Activated B cell treated with CpG ODN at 0.5 μM for 24 hours (primary cell): ENCODE data around the gene GPR162. TPM values are rescaled to one million over a fixed set of nuclear protein-coding genes. Genes with fewer than 3 reads are reported as not detected.

Experiments
- ATAC-seq: fragments of 200-7000 bp; cut with Tn5 transposase; one replicate; pipeline ENCODE4 v1.10.0; 2021; ENCODE audit warnings: low read depth, mild to moderate bottlenecking, moderate library complexity
- CTCF ChIA-PET: fragments of 350-600 bp; sonication (Branson Sonifier 250); formaldehyde crosslinking; loops from one replicate; lab custom pipeline; 2021; ENCODE audit warnings: antibody characterized with exemption; lab: Charles Lee
- POLR2A ChIA-PET: fragments of 350-600 bp; sonication (Branson Sonifier 250); formaldehyde crosslinking; loops from one replicate; lab custom pipeline; 2021; ENCODE audit warnings: antibody characterized with exemption; lab: Charles Lee
- DNase-seq: peaks from one replicate; pipeline ENCODE4 v3.0.0; 2022
- H3K27ac Mint-ChIP-seq: one replicate; pipeline ENCODE4 v1.8.0; 2020; ENCODE audit warnings: mixed read lengths
- H3K27me3 Mint-ChIP-seq: one replicate; pipeline ENCODE4 v1.8.0; 2021; ENCODE audit warnings: mixed read lengths
- H3K36me3 Mint-ChIP-seq: one replicate; pipeline ENCODE4 v1.8.0; 2021; ENCODE audit warnings: low read depth, mixed read lengths
- H3K4me1 Mint-ChIP-seq: one replicate; pipeline ENCODE4 v1.8.0; 2021; ENCODE audit warnings: mixed read lengths
- H3K4me3 Mint-ChIP-seq: one replicate; pipeline ENCODE4 v1.8.0; 2020; ENCODE audit warnings: mild to moderate bottlenecking, mixed read lengths
- H3K9me3 Mint-ChIP-seq: one replicate; pipeline ENCODE4 v1.8.0; 2020; ENCODE audit warnings: mixed read lengths
- intact Hi-C: fragments of 100-400 bp; cut with micrococcal nuclease; formaldehyde crosslinking; loops from one replicate; pipeline ENCODE4 v1.15.1; 2024
- total RNA-seq: library from RNA; stranded (reverse); gene quantifications from 2 replicates; pipeline ENCODE4 v1.2.3, GENCODE V29; 2022
- TF ChIP-seq, protein P1 (sequence below): fragments of 200-600 bp; IDR thresholded peaks from one replicate; pipeline ENCODE4 v1.8.0; 2022; ENCODE audit warnings: antibody characterized with exemption, mild to moderate bottlenecking

Gene GPR162, protein sequence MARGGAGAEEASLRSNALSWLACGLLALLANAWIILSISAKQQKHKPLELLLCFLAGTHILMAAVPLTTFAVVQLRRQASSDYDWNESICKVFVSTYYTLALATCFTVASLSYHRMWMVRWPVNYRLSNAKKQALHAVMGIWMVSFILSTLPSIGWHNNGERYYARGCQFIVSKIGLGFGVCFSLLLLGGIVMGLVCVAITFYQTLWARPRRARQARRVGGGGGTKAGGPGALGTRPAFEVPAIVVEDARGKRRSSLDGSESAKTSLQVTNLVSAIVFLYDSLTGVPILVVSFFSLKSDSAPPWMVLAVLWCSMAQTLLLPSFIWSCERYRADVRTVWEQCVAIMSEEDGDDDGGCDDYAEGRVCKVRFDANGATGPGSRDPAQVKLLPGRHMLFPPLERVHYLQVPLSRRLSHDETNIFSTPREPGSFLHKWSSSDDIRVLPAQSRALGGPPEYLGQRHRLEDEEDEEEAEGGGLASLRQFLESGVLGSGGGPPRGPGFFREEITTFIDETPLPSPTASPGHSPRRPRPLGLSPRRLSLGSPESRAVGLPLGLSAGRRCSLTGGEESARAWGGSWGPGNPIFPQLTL
- total RNA-seq: not detected in 2 replicates

DNA sequence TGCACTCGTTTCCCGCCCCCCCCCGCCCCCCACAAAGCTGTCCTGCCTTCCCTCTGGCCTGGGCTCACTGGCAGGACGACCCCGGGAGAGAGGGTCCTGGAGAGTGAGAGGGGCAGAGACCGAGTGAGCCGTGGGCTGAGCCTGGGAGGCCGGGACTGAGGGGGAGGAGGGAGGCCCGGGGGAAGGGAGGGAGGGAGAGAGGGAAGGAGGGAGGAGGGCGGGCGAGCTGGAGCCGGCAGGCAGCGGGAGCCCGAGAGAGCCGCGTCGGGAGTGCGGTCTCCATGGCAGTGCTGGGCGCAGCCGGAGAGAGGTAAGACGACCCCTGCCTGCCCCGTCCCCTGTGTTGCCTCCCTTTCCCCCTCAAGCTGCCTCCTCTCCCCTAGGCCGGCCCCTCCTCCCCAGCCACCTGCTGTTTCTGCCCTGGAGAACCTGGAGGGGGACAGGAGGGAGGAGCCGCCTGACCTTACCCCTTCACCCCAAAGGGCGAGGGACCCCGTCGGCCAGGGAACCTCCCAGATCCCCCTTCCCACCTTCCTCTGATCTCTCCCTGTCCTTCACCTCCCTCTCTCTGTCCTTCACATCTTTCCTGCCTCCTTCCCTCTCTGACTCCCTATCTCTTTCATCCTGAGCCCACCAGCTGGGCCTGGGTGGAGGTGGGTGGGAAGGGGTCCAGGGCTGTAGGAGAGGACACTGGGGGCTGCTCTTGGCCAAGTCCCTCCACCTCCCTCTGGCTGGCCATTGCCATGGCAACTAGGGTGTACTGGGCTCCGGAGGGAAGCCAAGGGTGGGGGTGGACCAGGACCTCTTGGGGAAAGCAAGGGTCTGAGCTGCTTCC lies at the start of gene GPR162:
TSS of gene GPR162 (plus strand) at position 231 of the 835 bp plus-strand sequence. CDS start 2,078 bp downstream, outside the sequence.
- no peak for ATAC-seq
- intact Hi-C loops: loop anchor here (1.0 kb wide), 1 partner anchor 215 kb away; the partner anchor contains the start of gene CHD4
- DNase-seq: no peak

DNA sequence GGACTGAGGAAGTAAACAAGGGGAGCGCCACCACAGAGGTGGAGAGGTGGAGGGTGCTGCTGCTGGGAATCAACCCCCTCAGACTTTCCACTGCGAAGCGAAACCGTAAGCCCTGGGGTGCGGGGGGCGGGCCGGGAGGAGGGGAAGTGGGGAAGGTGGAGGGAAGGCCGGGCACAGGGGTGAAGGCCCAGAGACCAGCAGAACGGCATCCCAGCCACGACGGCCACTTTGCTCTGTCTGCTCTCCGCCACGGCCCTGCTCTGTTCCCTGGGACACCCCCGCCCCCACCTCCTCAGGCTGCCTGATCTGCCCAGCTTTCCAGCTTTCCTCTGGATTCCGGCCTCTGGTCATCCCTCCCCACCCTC lies 49.3 kb upstream of the GPR162 start, which contains the start of gene LAG3:
TSS of gene LAG3 (plus strand) at position 190 of the 365 bp plus-strand sequence. CDS start 333 bp downstream, outside the sequence.
- DNase-seq (no peak), ATAC-seq (peak; percentile 57)
- ChIA-PET POLR2A (interaction anchor here (2.4 kb wide), 1 partner anchor 19 kb away, joined by 8 read pairs; the partner anchor contains the start of gene MLF2), CTCF (interaction anchor here (1.4 kb wide), 1 partner anchor 19 kb away, joined by 3 read pairs; the partner anchor contains the start of gene MLF2)
- TF ChIP-seq, protein P1, sequence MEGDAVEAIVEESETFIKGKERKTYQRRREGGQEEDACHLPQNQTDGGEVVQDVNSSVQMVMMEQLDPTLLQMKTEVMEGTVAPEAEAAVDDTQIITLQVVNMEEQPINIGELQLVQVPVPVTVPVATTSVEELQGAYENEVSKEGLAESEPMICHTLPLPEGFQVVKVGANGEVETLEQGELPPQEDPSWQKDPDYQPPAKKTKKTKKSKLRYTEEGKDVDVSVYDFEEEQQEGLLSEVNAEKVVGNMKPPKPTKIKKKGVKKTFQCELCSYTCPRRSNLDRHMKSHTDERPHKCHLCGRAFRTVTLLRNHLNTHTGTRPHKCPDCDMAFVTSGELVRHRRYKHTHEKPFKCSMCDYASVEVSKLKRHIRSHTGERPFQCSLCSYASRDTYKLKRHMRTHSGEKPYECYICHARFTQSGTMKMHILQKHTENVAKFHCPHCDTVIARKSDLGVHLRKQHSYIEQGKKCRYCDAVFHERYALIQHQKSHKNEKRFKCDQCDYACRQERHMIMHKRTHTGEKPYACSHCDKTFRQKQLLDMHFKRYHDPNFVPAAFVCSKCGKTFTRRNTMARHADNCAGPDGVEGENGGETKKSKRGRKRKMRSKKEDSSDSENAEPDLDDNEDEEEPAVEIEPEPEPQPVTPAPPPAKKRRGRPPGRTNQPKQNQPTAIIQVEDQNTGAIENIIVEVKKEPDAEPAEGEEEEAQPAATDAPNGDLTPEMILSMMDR: no peak
- intact Hi-C loops: no loop called here
- H3K36me3 Mint-ChIP-seq: no peaks in the 10 kb centered on the region
- H3K4me3 Mint-ChIP-seq: no peak within 1 kb of the TSS
- no peak within 1 kb of the TSS for H3K27ac Mint-ChIP-seq
- H3K9me3 Mint-ChIP-seq: no peaks in the 10 kb centered on the region
- peaks cover 73% of the 10 kb centered on the region for H3K27me3 Mint-ChIP-seq
- peaks cover 14% of the 10 kb centered on the region for H3K4me1 Mint-ChIP-seq

More for the DNA sequence above, at the start of gene GPR162:
- POLR2A ChIA-PET: interaction anchor here (0.7 kb wide), 1 partner anchor 143 kb away, joined by 3 read pairs; no protein-coding TSS in a partner anchor
- H3K27me3 Mint-ChIP-seq: peaks cover 54% of the 10 kb centered on the region
- no peaks in the 10 kb centered on the region for H3K9me3 Mint-ChIP-seq
- H3K4me3 Mint-ChIP-seq: no peak within 1 kb of the TSS
- no peaks in the 10 kb centered on the region for H3K36me3 Mint-ChIP-seq
- TF ChIP-seq, protein P1: no peak
- peaks cover 16% of the 10 kb centered on the region for H3K4me1 Mint-ChIP-seq
- no peak within 1 kb of the TSS for H3K27ac Mint-ChIP-seq
- CTCF ChIA-PET: interaction anchor here (1.5 kb wide), 1 partner anchor 12 kb away, joined by 4 read pairs; no protein-coding TSS in a partner anchor

DNA sequence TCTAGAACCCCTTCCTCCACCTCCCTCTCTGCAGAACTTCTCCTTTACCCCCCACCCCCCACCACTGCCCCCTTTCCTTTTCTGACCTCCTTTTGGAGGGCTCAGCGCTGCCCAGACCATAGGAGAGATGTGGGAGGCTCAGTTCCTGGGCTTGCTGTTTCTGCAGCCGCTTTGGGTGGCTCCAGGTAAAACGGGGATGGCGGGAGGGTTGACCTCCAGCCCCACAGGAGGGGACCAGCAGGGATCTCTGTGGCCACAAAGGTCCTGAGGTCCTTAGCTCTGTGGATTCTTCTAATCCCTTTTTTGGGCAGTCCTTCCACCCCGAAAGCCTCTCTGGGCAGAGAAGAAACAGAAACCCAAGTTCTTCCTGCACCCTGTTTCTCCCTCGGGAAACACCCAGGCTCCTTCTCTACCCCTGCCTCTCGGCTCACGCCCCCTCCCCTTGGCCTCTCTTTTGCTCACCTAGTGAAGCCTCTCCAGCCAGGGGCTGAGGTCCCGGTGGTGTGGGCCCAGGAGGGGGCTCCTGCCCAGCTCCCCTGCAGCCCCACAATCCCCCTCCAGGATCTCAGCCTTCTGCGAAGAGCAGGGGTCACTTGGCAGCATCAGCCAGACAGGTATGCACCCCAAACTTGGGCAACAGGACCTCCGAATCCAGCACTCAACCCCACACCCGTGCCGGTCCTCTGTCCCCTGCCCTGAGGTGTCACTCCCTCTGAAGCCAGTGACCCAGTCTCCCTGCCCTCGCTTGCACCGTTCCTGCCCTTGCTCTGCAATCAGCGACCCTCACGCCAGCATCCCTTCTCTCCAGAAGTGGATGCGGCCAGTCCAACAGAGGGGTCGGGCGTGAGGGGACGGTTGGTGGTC lies 48.7 kb upstream of the GPR162 start:
- DNase-seq (no peak), ATAC-seq (no peak)
- peaks cover 8% of the 10 kb centered on the region for H3K4me1 Mint-ChIP-seq
- ChIA-PET POLR2A (no interaction called here), CTCF (no interaction called here)
- H3K36me3 Mint-ChIP-seq: no peaks in the 10 kb centered on the region
- H3K27ac Mint-ChIP-seq: no peak overlapping the region
- no peak overlapping the region for H3K4me3 Mint-ChIP-seq
- H3K9me3 Mint-ChIP-seq: no peaks in the 10 kb centered on the region
- peaks cover 74% of the 10 kb centered on the region for H3K27me3 Mint-ChIP-seq
- intact Hi-C loops: no loop called here
- TF ChIP-seq, protein P1: no peak

DNA sequence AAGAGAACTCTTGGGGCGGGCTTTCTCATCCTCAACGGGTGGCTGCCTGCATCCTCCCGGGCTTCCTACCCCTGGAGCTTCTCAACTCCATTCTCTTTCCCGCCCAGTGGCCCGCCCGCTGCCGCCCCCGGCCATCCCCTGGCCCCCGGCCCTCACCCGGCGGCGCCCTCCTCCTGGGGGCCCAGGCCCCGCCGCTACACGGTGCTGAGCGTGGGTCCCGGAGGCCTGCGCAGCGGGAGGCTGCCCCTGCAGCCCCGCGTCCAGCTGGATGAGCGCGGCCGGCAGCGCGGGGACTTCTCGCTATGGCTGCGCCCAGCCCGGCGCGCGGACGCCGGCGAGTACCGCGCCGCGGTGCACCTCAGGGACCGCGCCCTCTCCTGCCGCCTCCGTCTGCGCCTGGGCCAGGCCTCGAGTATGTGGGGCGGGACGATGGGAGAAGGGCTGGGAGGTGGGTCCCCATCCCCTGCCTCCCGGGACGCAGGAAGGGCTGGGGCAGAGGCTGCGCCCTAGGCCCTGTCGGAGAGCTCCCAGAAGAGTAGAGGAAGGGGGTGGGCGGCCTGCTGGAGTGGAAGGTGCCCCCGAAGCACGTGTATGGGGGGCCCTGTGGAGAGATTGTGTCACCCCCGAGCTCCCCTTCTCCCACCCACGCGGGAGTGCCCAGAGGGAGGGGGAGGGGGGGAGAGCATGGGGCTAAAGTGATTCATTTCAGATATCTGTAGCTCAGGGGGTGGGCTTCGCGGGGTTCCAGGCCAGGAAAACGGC lies 47.9 kb upstream of the GPR162 start:
- intact Hi-C loops: no loop called here
- no peaks in the 10 kb centered on the region for H3K36me3 Mint-ChIP-seq
- H3K4me1 Mint-ChIP-seq: peaks cover 13% of the 10 kb centered on the region
- CTCF ChIA-PET: no interaction called here
- DNase-seq: no peak
- no peaks in the 10 kb centered on the region for H3K9me3 Mint-ChIP-seq
- POLR2A ChIA-PET: interaction anchor here (0.9 kb wide), 1 partner anchor 21 kb away, joined by 3 read pairs; the partner anchor contains the start of gene MLF2
- TF ChIP-seq, protein P1: no peak
- no peak for ATAC-seq
- H3K4me3 Mint-ChIP-seq: no peak overlapping the region
- peaks cover 73% of the 10 kb centered on the region for H3K27me3 Mint-ChIP-seq
- H3K27ac Mint-ChIP-seq: no peak overlapping the region
